Naive thymus-derived CD4-positive, alpha-beta T cell (primary cell): ENCODE data around the gene OSBPL7. TPM values are rescaled to one million over a fixed set of nuclear protein-coding genes. Genes with fewer than 3 reads are reported as not detected.

Experiments used
- ATAC-seq: fragments of 150-1000 bp; cut with Tn5 transposase; 2 replicates; pipeline ENCODE4 v1.10.0; 2021; ENCODE audit warnings: mild to moderate bottlenecking, moderate library complexity
- CTCF ChIA-PET: fragments of 350-600 bp; sonication (Branson Sonifier 250); formaldehyde crosslinking; loops from one replicate; lab custom pipeline; 2021; ENCODE audit warnings: antibody characterized with exemption; lab: Charles Lee
- POLR2A ChIA-PET: fragments of 350-600 bp; sonication (Branson Sonifier 250); formaldehyde crosslinking; loops from one replicate; lab custom pipeline; 2021; ENCODE audit warnings: antibody characterized with exemption, inconsistent platforms; lab: Charles Lee
- DNase-seq, 9 donors: peaks; one replicate each; pipeline versions ENCODE4 v3.0.0 to v3.0.0-alpha.2; 2020 to 2022; ENCODE audit warnings: mixed read lengths in 1 of 9
- H3K27ac ChIP-seq: one replicate; pipeline ENCODE4 v1.7.0; 2013; ENCODE audit warnings: mild to moderate bottlenecking, low read depth, low read length, moderate library complexity
- H3K27me3 ChIP-seq, 2 donors: one replicate each; pipeline ENCODE4 v1.7.0; 2013; ENCODE audit warnings: low read length in 2 of 2, mild to moderate bottlenecking in 2 of 2, moderate library complexity in 2 of 2; ENCODE audit not compliant: control insufficient read depth in 2 of 2, insufficient read depth in 2 of 2
- H3K36me3 ChIP-seq, 3 experiments: 1 replicate in 2 of 3; 2 replicates in 1 of 3; pipeline ENCODE4 v1.7.0; 2013; ENCODE audit warnings: low read length in 3 of 3, mild to moderate bottlenecking in 3 of 3, moderate library complexity in 1 of 3; ENCODE audit not compliant: insufficient read depth in 3 of 3, control insufficient read depth in 2 of 3
- H3K4me1 ChIP-seq, 2 donors: one replicate each; pipeline ENCODE4 v1.7.0; 2013; ENCODE audit warnings: low read length in 2 of 2, mild to moderate bottlenecking in 2 of 2, moderate library complexity in 1 of 2; ENCODE audit not compliant: control insufficient read depth in 2 of 2, insufficient read depth in 2 of 2
- H3K4me3 ChIP-seq: 2 replicates; pipeline ENCODE4 v1.7.0; 2013; ENCODE audit warnings: mild to moderate bottlenecking, low read length
- H3K9me3 ChIP-seq, 3 experiments: 1 replicate in 2 of 3; 2 replicates in 1 of 3; pipeline ENCODE4 v1.7.0; 2013; ENCODE audit warnings: low read length in 3 of 3; ENCODE audit not compliant: control insufficient read depth in 2 of 3
- H3K27ac Mint-ChIP-seq, 9 donors: one replicate each; pipeline ENCODE4 v1.8.0; 2020 to 2022; ENCODE audit warnings: mixed read lengths in 9 of 9, mild to moderate bottlenecking in 8 of 9, moderate library complexity in 5 of 9, inconsistent platforms in 2 of 9
- H3K27me3 Mint-ChIP-seq, 5 donors: one replicate each; pipeline ENCODE4 v1.8.0; 2021 to 2022; ENCODE audit warnings: mixed read lengths in 5 of 5, mild to moderate bottlenecking in 1 of 5
- H3K36me3 Mint-ChIP-seq, 5 donors: one replicate each; pipeline ENCODE4 v1.8.0; 2020 to 2022; ENCODE audit warnings: mixed read lengths in 5 of 5, mild to moderate bottlenecking in 3 of 5, inconsistent platforms in 1 of 5
- H3K4me1 Mint-ChIP-seq, 7 donors: one replicate each; pipeline ENCODE4 v1.8.0; 2020 to 2022; ENCODE audit warnings: mixed read lengths in 7 of 7, mild to moderate bottlenecking in 3 of 7, inconsistent platforms in 1 of 7
- H3K4me3 Mint-ChIP-seq, 10 donors: one replicate each; pipeline ENCODE4 v1.8.0; 2020 to 2022; ENCODE audit warnings: mild to moderate bottlenecking in 10 of 10, mixed read lengths in 10 of 10, moderate library complexity in 6 of 10, inconsistent platforms in 2 of 10
- H3K9me3 Mint-ChIP-seq, 11 donors: one replicate each; pipeline ENCODE4 v1.8.0; 2020 to 2022; ENCODE audit warnings: mixed read lengths in 11 of 11, mild to moderate bottlenecking in 4 of 11, inconsistent platforms in 1 of 11, moderate library complexity in 1 of 11
- intact Hi-C, 2 donors: fragments of 100-400 bp; cut with micrococcal nuclease; formaldehyde crosslinking; loops; one replicate each; pipeline ENCODE4 v1.15.1; 2023
- polyA plus RNA-seq, 2 donors: library from polyadenylated mRNA; unstranded; fragments of 300-500 nt; fragmentation: Illumina TruSeq; gene quantifications; one replicate each; pipeline ENCODE4 v1.2.3, GENCODE V29; 2021
- total RNA-seq, 6 experiments: library from RNA in 5 of 6; stranded (reverse) in 5 of 6; gene quantifications; 1 replicate in 5 of 6; 2 replicates in 1 of 6; pipeline ENCODE4 v1.2.3 and lab custom pipeline; 2021 to 2026

OSBPL7 gene
- total and polyA plus RNA-seq, 7 experiments from 2014 or later = 4.0 to 46.1 (median 39.7) TPM

GRCh38 chr17:47864791-47865216, 43.2 kb upstream of the OSBPL7 start:
- Mint-ChIP-seq H3K27me3 (peaks cover under 1 to 24% (median 5%) of the 10 kb centered on the region in 5 donors), H3K36me3 (no peaks in the 10 kb centered on the region), H3K4me1 (peaks cover 0 to 28% (median 16%) of the 10 kb centered on the region in 7 donors), H3K4me3 (peak overlapping the region in 9 of 10 donors; percentile 4 to 66 (median 42)), H3K9me3 (peaks cover 0 to 2% (median 0%) of the 10 kb centered on the region in 11 donors), H3K27ac (peak overlapping the region in 4 of 9 donors; percentile 18 to 60 (median 30))
- Histone ChIP-seq H3K4me3 (no peak overlapping the region), H3K27ac (peak overlapping the region; percentile 2), H3K9me3 (no peaks in the 10 kb centered on the region), H3K4me1 (no peaks in the 10 kb centered on the region), H3K36me3 (no peaks in the 10 kb centered on the region), H3K27me3 (no peaks in the 10 kb centered on the region)
- DNase-seq (no peak), ATAC-seq (no peak)
- POLR2A ChIA-PET = no interaction called here
- CTCF ChIA-PET = no interaction called here
- intact Hi-C loops = loop anchor here in 1 of 2 donors (2.0 kb wide), 1 partner anchor 14 kb away; the partner anchor contains the start of gene SP6

- Mint-ChIP-seq H3K4me3 (no peak overlapping the region), H3K27ac (no peak overlapping the region), H3K4me1 (peaks cover 0 to 28% (median 16%) of the 10 kb centered on the region in 7 donors), H3K36me3 (no peaks in the 10 kb centered on the region), H3K27me3 (peaks cover 0 to 26% (median 7%) of the 10 kb centered on the region in 5 donors), H3K9me3 (peaks cover 0 to 2% (median 0%) of the 10 kb centered on the region in 11 donors)
- Histone ChIP-seq H3K4me1 (no peaks in the 10 kb centered on the region), H3K9me3 (no peaks in the 10 kb centered on the region), H3K36me3 (no peaks in the 10 kb centered on the region), H3K4me3 (no peak overlapping the region), H3K27me3 (no peaks in the 10 kb centered on the region), H3K27ac (no peak overlapping the region)
- no peak for ATAC-seq
- no peak for DNase-seq
- intact Hi-C loops = no loop called here
- ChIA-PET CTCF (interaction anchor here (0.6 kb wide), 1 partner anchor 14 kb away, joined by 4 read pairs; no protein-coding TSS in a partner anchor), POLR2A (interaction anchor here (0.7 kb wide), 1 partner anchor 22 kb away, joined by 3 read pairs; the partner anchor contains the start of gene SCRN2)
Measured at GRCh38 chr17:47862621-47863440, 41.2 kb upstream of the OSBPL7 start.

- DNase-seq = no peak
- ATAC-seq = no peak
- Histone ChIP-seq H3K27me3 (no peaks in the 10 kb centered on the region), H3K4me3 (no peak overlapping the region), H3K4me1 (no peaks in the 10 kb centered on the region), H3K36me3 (no peaks in the 10 kb centered on the region), H3K27ac (no peak overlapping the region), H3K9me3 (no peaks in the 10 kb centered on the region)
- no peaks in the 10 kb centered on the region for H3K36me3 Mint-ChIP-seq
- intact Hi-C loops = no loop called here
- no peak overlapping the region for H3K27ac Mint-ChIP-seq
- POLR2A ChIA-PET = interaction anchor here (0.6 kb wide), 1 partner anchor 979 kb away, joined by 4 read pairs; no protein-coding TSS in a partner anchor
- peaks cover 4 to 40% (median 10%) of the 10 kb centered on the region in 5 donors for H3K27me3 Mint-ChIP-seq
- peaks cover 0 to 2% (median 0%) of the 10 kb centered on the region in 11 donors for H3K9me3 Mint-ChIP-seq
- no peak overlapping the region for H3K4me3 Mint-ChIP-seq
- H3K4me1 Mint-ChIP-seq = peaks cover 0 to 25% (median 13%) of the 10 kb centered on the region in 7 donors
- CTCF ChIA-PET = interaction anchor here (0.7 kb wide), 1 partner anchor 89 kb away, joined by 4 read pairs; no protein-coding TSS in a partner anchor
Measured at GRCh38 chr17:47860386-47860785, 38.8 kb upstream of the OSBPL7 start.

GRCh38 chr17:47857551-47858455, 36.2 kb upstream of the OSBPL7 start:
- H3K4me3 ChIP-seq = no peak overlapping the region
- peaks cover 3 to 6% of the 10 kb centered on the region in 2 donors for H3K27me3 ChIP-seq
- Mint-ChIP-seq H3K36me3 (no peaks in the 10 kb centered on the region), H3K4me3 (no peak overlapping the region), H3K4me1 (peaks cover 0 to 14% (median 7%) of the 10 kb centered on the region in 7 donors), H3K27ac (no peak overlapping the region), H3K27me3 (peaks cover 20 to 66% (median 36%) of the 10 kb centered on the region in 5 donors), H3K9me3 (no peaks in the 10 kb centered on the region)
- H3K27ac ChIP-seq = no peak overlapping the region
- no peaks in the 10 kb centered on the region for H3K9me3 ChIP-seq
- H3K4me1 ChIP-seq = no peaks in the 10 kb centered on the region
- ChIA-PET CTCF (interaction anchor here (0.9 to 1.5 kb wide), 3 partner anchors 24 to 32 kb away, joined by 3 read pairs; no protein-coding TSS in a partner anchor), POLR2A (interaction anchor here (0.7 to 1.2 kb wide), 3 partner anchors 12 to 43 kb away, joined by 3 read pairs; no protein-coding TSS in a partner anchor)
- no peak for ATAC-seq
- intact Hi-C loops = no loop called here
- DNase-seq = no peak
- no peaks in the 10 kb centered on the region for H3K36me3 ChIP-seq

- POLR2A ChIA-PET = interaction anchor here (1.2 kb wide), 1 partner anchor 21 kb away, joined by 3 read pairs; no protein-coding TSS in a partner anchor
- intact Hi-C loops = no loop called here
Measured at GRCh38 chr17:47856830-47857229, 35.2 kb upstream of the OSBPL7 start.

GRCh38 chr17:47855737-47856136, 34.1 kb upstream of the OSBPL7 start:
- POLR2A ChIA-PET = no interaction called here
- peaks cover 9 to 19% (median 12%) of the 10 kb centered on the region in 7 donors for H3K4me1 Mint-ChIP-seq
- peak overlapping the region in 1 of 9 donors; percentile 49 for H3K27ac Mint-ChIP-seq

More at GRCh38 chr17:47856830-47857229, 35.2 kb upstream of the OSBPL7 start:
- peaks cover 6 to 10% of the 10 kb centered on the region in 2 donors for H3K27me3 ChIP-seq
- peaks cover 2 to 5% of the 10 kb centered on the region in 2 donors for H3K4me1 ChIP-seq
- peaks cover 0 to 4% (median 0%) of the 10 kb centered on the region in 11 donors for H3K9me3 Mint-ChIP-seq
- H3K36me3 Mint-ChIP-seq = no peaks in the 10 kb centered on the region
- no peak overlapping the region for H3K4me3 Mint-ChIP-seq
- H3K27ac Mint-ChIP-seq = no peak overlapping the region
- no peak overlapping the region for H3K27ac ChIP-seq
- H3K27me3 Mint-ChIP-seq = peaks cover 30 to 76% (median 45%) of the 10 kb centered on the region in 5 donors
- CTCF ChIA-PET = interaction anchor here (0.9 kb wide), 1 partner anchor 33 kb away, joined by 3 read pairs; no protein-coding TSS in a partner anchor
- peaks cover 7 to 17% (median 11%) of the 10 kb centered on the region in 7 donors for H3K4me1 Mint-ChIP-seq
- H3K36me3 ChIP-seq = no peaks in the 10 kb centered on the region
- H3K9me3 ChIP-seq = no peaks in the 10 kb centered on the region
- DNase-seq (no peak), ATAC-seq (no peak)
- no peak overlapping the region for H3K4me3 ChIP-seq

More at GRCh38 chr17:47855737-47856136, 34.1 kb upstream of the OSBPL7 start:
- intact Hi-C loops = no loop called here
- peaks cover 33 to 84% (median 46%) of the 10 kb centered on the region in 5 donors for H3K27me3 Mint-ChIP-seq
- no peak overlapping the region for H3K4me3 Mint-ChIP-seq
- peaks cover 0 to 4% (median 0%) of the 10 kb centered on the region in 11 donors for H3K9me3 Mint-ChIP-seq
- no peak for ATAC-seq
- Histone ChIP-seq H3K9me3 (no peaks in the 10 kb centered on the region), H3K27ac (no peak overlapping the region), H3K4me3 (no peak overlapping the region), H3K27me3 (peaks cover 6 to 15% of the 10 kb centered on the region in 2 donors), H3K36me3 (no peaks in the 10 kb centered on the region), H3K4me1 (peaks cover 3 to 9% of the 10 kb centered on the region in 2 donors)
- CTCF ChIA-PET = interaction anchor here (0.7 to 1.0 kb wide), 3 partner anchors 17 to 417 kb away, joined by 3 read pairs; no protein-coding TSS in a partner anchor
- DNase-seq = no peak
- no peaks in the 10 kb centered on the region for H3K36me3 Mint-ChIP-seq
